Esophagus squamous epithelium (tissue), 5 donors: ENCODE data around the gene ARL4A. TPM values are rescaled to one million over a fixed set of nuclear protein-coding genes. Genes with fewer than 3 reads are reported as not detected.

Experiments used
- DNase-seq: peaks from one replicate; lab custom pipeline; 2025; lab: John Stamatoyannopoulos, UW
- H3K27ac ChIP-seq, 4 donors: fragments of 200-600 bp; sonication (generic); one replicate each; pipeline ENCODE4 v1.5.1; 2016 to 2019; ENCODE audit warnings: mild to moderate bottlenecking in 1 of 4
- H3K27me3 ChIP-seq, 4 donors: fragments of 200-600 bp; sonication (generic); 1 replicate in 3 of 4; 2 replicates in 1 of 4; pipeline versions ENCODE4 v1.5.1 to v1.6.0; 2017 to 2021; ENCODE audit warnings: antibody characterized with exemption in 1 of 4
- H3K36me3 ChIP-seq, 3 donors: fragments of 200-600 bp; sonication (generic); one replicate each; pipeline ENCODE4 v1.5.1; 2016 to 2019
- H3K4me1 ChIP-seq, 3 donors: fragments of 200-600 bp; sonication (generic); one replicate each; pipeline ENCODE4 v1.5.1; 2017 to 2019
- H3K4me3 ChIP-seq, 4 donors: fragments of 200-600 bp; sonication (generic); 1 replicate in 3 of 4; 2 replicates in 1 of 4; pipeline ENCODE4 v1.5.1; 2016 to 2019; ENCODE audit warnings: mild to moderate bottlenecking in 2 of 4, moderate library complexity in 1 of 4
- H3K9me3 ChIP-seq, 3 donors: fragments of 200-600 bp; sonication (generic); one replicate each; pipeline ENCODE4 v1.5.1; 2016 to 2019
- POLR2A ChIP-seq, 4 donors: fragments of 450-650 bp; IDR thresholded peaks; one replicate each; pipeline ENCODE4 v1.6.1; 2017; ENCODE audit warnings: antibody characterized with exemption in 4 of 4, mild to moderate bottlenecking in 4 of 4, moderate library complexity in 3 of 4
- WGBS, 2 donors: methylation state at CpG; one replicate each; pipeline ENCODE4 v1.1.5; 2018; 5-methylcytosine and 5-hydroxymethylcytosine counted together
- intact Hi-C: fragments of 100-400 bp; cut with DNase I; formaldehyde crosslinking; loops from one replicate; pipeline ENCODE4 v1.15.0; 2022
- total RNA-seq, 4 donors: library from RNA; depleted of rRNA; stranded (reverse); fragments of >200 nt; gene quantifications; one replicate each; pipeline ENCODE4 v1.1.0, GENCODE V29; 2016
- TF ChIP-seq, protein P1 (sequence below), 6 experiments: fragments of 450-650 bp in 4 of 6; fragments of 200-600 bp in 2 of 6; sonication (generic) in 2 of 6; IDR thresholded peaks; one replicate each; pipeline ENCODE4 v1.5.1; 2016 to 2019; ENCODE audit warnings: antibody characterized with exemption in 6 of 6, mild to moderate bottlenecking in 4 of 6, moderate library complexity in 4 of 6
- donor health status: DM: yes; HTN: yes; CAD: no.

ARL4A gene
- total RNA-seq, 4 donors from 2014 or later, result 40.5 to 102 (median 48.5) TPM

DNA sequence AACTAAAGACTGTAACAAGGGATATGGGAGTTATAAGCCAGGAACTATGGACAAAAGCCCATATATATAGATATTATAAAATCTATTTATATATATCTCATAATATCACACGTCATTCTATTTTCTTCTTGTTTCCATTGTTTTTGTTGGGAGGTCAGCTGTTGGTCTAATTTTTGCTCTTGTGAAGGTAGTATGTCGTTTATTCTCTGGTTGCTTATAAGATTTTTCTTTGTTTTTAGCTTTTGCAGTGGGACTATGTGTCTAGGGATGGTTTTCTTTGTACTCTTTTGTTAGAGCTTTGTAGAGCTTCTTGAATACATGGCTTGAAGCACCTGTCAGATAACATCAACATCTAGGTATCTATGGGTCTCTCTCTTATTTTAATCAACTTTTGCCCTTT, 14.0 kb downstream of the ARL4A start:
- intact Hi-C loops, result no loop called here
- H3K4me1 ChIP-seq, result peaks cover 0 to 14% (median 0%) of the 10 kb centered on the region in 3 donors
- no peak overlapping the region for H3K27ac ChIP-seq
- no peak for TF ChIP-seq POLR2A (IDR thresholded peaks at IDR 0.05)
- TF ChIP-seq, protein P1, sequence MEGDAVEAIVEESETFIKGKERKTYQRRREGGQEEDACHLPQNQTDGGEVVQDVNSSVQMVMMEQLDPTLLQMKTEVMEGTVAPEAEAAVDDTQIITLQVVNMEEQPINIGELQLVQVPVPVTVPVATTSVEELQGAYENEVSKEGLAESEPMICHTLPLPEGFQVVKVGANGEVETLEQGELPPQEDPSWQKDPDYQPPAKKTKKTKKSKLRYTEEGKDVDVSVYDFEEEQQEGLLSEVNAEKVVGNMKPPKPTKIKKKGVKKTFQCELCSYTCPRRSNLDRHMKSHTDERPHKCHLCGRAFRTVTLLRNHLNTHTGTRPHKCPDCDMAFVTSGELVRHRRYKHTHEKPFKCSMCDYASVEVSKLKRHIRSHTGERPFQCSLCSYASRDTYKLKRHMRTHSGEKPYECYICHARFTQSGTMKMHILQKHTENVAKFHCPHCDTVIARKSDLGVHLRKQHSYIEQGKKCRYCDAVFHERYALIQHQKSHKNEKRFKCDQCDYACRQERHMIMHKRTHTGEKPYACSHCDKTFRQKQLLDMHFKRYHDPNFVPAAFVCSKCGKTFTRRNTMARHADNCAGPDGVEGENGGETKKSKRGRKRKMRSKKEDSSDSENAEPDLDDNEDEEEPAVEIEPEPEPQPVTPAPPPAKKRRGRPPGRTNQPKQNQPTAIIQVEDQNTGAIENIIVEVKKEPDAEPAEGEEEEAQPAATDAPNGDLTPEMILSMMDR (IDR thresholded peaks at IDR 0.05), result no peak
- DNase-seq, result no peak
- H3K36me3 ChIP-seq, result peaks cover 0 to 7% (median 0%) of the 10 kb centered on the region in 3 donors
- no peaks in the 10 kb centered on the region for H3K27me3 ChIP-seq
- 76 to 87% methylated on average over 2 of the region's 2 CpGs for WGBS, 2 donors
- H3K9me3 ChIP-seq, result peaks cover 0 to 14% (median 5%) of the 10 kb centered on the region in 3 donors
- no peak overlapping the region for H3K4me3 ChIP-seq

DNA sequence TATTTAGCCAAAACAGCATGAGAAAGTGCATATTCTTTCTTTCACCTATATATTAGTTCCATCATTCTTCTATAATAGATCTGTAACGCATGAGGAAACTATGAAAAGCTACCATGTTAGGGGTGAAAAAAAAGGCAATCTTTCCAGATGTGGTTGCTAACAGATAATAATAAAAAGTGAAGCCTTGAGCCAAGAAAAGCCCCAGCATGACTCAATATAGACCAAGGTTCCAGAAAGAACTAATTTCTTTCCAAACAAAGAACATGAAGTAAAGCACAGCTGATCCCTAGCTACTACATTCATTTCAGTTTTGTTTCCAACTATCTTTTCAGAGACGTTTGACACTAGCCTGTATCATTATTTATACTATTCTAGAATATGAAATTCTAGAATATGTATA, 16.4 kb downstream of the ARL4A start:
- Histone ChIP-seq H3K4me3 (no peak overlapping the region), H3K27me3 (no peaks in the 10 kb centered on the region), H3K36me3 (peaks cover 0 to 7% (median 0%) of the 10 kb centered on the region in 3 donors), H3K4me1 (peaks cover 0 to 30% (median 12%) of the 10 kb centered on the region in 3 donors), H3K9me3 (peaks cover 0 to 14% (median 5%) of the 10 kb centered on the region in 3 donors), H3K27ac (no peak overlapping the region)
- intact Hi-C loops, result no loop called here
- WGBS, 2 donors, result 29 to 62% methylated on average over 2 of the region's 2 CpGs
- TF ChIP-seq, protein P1 (IDR thresholded peaks at IDR 0.05), result no peak
- DNase-seq, result no peak

DNA sequence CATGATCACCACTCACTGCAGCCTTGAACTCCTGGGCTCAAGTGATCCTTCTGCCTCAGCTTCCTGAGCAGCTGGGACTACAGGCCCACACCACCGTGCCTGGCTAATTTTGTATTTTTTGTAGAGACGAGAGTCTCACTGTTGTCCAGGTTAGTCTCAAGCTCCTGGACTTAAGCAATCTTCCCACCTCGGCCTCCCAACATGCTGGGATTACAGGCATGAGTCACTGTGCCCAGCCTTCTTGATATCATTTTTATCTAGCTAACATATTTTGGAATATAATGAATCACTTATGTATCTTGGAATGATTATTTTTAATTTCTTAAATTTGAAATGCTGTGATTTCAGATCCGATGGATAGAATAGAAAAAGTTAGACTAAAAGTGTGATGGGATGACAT, 18.4 kb downstream of the ARL4A start:
- peaks cover 0 to 11% (median 5%) of the 10 kb centered on the region in 3 donors for H3K9me3 ChIP-seq
- H3K27me3 ChIP-seq, result no peaks in the 10 kb centered on the region
- H3K27ac ChIP-seq, result no peak overlapping the region
- WGBS, 2 donors, result 55 to 58% methylated on average over 3 to 4 of the region's 4 CpGs
- TF ChIP-seq, protein P1 (IDR thresholded peaks at IDR 0.05), result no peak
- no peak for TF ChIP-seq POLR2A (IDR thresholded peaks at IDR 0.05)
- peaks cover 0 to 42% (median 18%) of the 10 kb centered on the region in 3 donors for H3K4me1 ChIP-seq
- H3K4me3 ChIP-seq, result no peak overlapping the region
- H3K36me3 ChIP-seq, result no peaks in the 10 kb centered on the region
- intact Hi-C loops, result no loop called here
- DNase-seq, result no peak

DNA sequence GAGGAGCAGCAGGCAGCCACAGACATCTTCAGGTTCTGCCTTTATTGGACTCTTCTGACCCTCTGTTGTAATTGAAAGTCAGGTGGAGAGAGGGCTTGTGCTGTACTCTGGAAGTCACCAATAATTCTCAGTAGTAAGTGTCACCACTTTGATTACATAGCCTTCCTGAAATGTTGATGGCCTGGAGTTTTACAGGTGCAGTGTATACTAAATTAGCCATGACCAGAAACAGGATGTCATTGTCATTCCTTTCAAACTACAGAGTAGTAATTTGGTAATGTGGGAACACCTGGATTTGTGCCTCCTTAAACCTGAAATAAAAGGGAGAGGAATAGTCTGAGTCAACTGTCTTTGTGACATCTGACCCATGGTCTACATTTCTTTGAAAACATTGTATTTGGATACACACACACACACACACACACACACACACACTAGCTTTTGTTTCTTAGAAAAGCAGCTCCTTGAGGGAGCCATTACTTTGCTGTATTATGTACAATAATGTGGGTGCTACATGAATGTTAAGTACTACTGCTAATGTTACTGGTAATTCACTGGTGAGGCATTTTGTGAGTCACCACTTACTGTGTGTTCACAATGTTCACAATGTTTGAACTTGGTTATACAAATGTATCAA, 19.6 kb downstream of the ARL4A start:
- H3K4me3 ChIP-seq, result no peak overlapping the region
- H3K27me3 ChIP-seq, result no peaks in the 10 kb centered on the region
- H3K9me3 ChIP-seq, result no peaks in the 10 kb centered on the region
- DNase-seq, result no peak
- no peaks in the 10 kb centered on the region for H3K36me3 ChIP-seq
- intact Hi-C loops, result no loop called here
- no peak for TF ChIP-seq POLR2A (IDR thresholded peaks at IDR 0.05)
- TF ChIP-seq, protein P1 (IDR thresholded peaks at IDR 0.05), result no peak
- H3K27ac ChIP-seq, result peak overlapping the region in 3 of 4 donors; percentile 39 to 67 (median 60)
- peaks cover 0 to 45% (median 18%) of the 10 kb centered on the region in 3 donors for H3K4me1 ChIP-seq

DNA sequence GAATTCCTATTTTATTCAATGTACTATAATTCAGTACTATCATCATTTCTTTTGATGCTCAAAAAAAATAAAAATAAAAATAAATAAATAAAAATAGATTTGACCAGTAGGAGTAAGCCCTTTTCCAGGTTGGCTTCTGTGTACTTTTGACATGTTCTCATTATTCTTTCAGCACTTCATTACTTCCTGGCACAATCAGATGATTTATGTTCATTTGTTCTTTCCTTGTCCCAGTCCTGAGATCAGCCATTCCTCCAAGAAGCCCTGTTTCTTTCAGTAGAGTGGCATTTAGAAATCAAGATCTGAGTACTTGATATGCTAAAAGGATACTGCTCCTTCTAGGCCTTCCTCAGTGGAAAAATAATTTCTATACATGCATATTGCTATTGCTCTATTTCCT, 20.9 kb downstream of the ARL4A start:
- Histone ChIP-seq H3K4me1 (peaks cover 0 to 52% (median 18%) of the 10 kb centered on the region in 3 donors), H3K9me3 (no peaks in the 10 kb centered on the region), H3K27ac (peak overlapping the region in 2 of 4 donors; percentile 12 to 67), H3K36me3 (no peaks in the 10 kb centered on the region), H3K27me3 (no peaks in the 10 kb centered on the region), H3K4me3 (no peak overlapping the region)
- no peak for DNase-seq
- TF ChIP-seq POLR2A (IDR thresholded peaks at IDR 0.05), result no peak
- TF ChIP-seq, protein P1 (IDR thresholded peaks at IDR 0.05), result no peak
- intact Hi-C loops, result no loop called here
